Colonic mucosa (tissue), 4 donors: Measurements from ENCODE around the gene DPM2. TPM values are rescaled to one million over a fixed set of nuclear protein-coding genes. Genes with fewer than 3 reads are reported as not detected.

ENCODE experiments used
- DNase-seq: peaks from one replicate; pipeline ENCODE4 v3.0.0-alpha.2; 2020
- H3K27ac ChIP-seq: fragments of 200-600 bp; one replicate; pipeline ENCODE4 v1.8.0; 2021
- H3K27me3 ChIP-seq: fragments of 200-600 bp; one replicate; pipeline ENCODE4 v1.8.0; 2021
- H3K36me3 ChIP-seq: fragments of 200-600 bp; one replicate; pipeline ENCODE4 v1.8.0; 2021
- H3K4me1 ChIP-seq: fragments of 200-600 bp; one replicate; pipeline ENCODE4 v1.8.0; 2021; ENCODE audit warnings: mild to moderate bottlenecking
- H3K4me3 ChIP-seq: fragments of 200-600 bp; one replicate; pipeline ENCODE4 v1.8.0; 2021
- H3K9ac ChIP-seq, 2 donors: one replicate each; pipeline ENCODE4 v1.7.0; 2013; ENCODE audit warnings: control low read depth in 2 of 2, low read depth in 2 of 2, low read length in 2 of 2
- H3K9me3 ChIP-seq: fragments of 200-600 bp; one replicate; pipeline ENCODE4 v1.8.0; 2021
- CTCF ChIP-seq: fragments of 200-600 bp; IDR thresholded peaks from one replicate; pipeline ENCODE4 v1.8.0; 2022; ENCODE audit warnings: antibody characterized with exemption, mild to moderate bottlenecking
- intact Hi-C: fragments of 100-400 bp; cut with DNase I; formaldehyde crosslinking; loops from one replicate; pipeline ENCODE4 v1.14.1; 2022
- total RNA-seq, 2 donors: library from RNA; stranded (reverse); fragmentation: NEBNext Ultra II Directional in 1 of 2; extraction: Animal tissue kit (Norgen Biotek cat#: 25700) in 1 of 2; gene quantifications; one replicate each; pipeline ENCODE4 v1.2.1, GENCODE V29; 2021
- donor health status: healthy.
- donor health status: DM: no; HTN: no; CAD: no.
- donor health status: DM: no; HTN: no; CAD: no.

Gene DPM2
- total RNA-seq, 2 donors from 2014 or later: 25.7 to 38.9 TPM

GRCh38 chr9:127974769-127975261 lies 37.2 kb upstream of the DPM2 start:
- TF ChIP-seq CTCF: no peak
- peak; percentile 29 for DNase-seq
- Histone ChIP-seq H3K36me3 (no peaks in the 10 kb centered on the region), H3K27me3 (no peaks in the 10 kb centered on the region), H3K27ac (peak overlapping the region; percentile 96), H3K4me1 (peaks cover 52% of the 10 kb centered on the region), H3K9me3 (no peaks in the 10 kb centered on the region), H3K9ac (peak overlapping the region; percentile 47 to 93), H3K4me3 (no peak overlapping the region)
- intact Hi-C loops: no loop called here

GRCh38 chr9:127974001-127974768 lies 36.5 kb upstream of the DPM2 start:
- peak overlapping the region in 1 of 2 donors; percentile 65 for H3K9ac ChIP-seq
- intact Hi-C loops: no loop called here
- H3K27me3 ChIP-seq: no peaks in the 10 kb centered on the region
- H3K4me1 ChIP-seq: peaks cover 58% of the 10 kb centered on the region
- H3K36me3 ChIP-seq: no peaks in the 10 kb centered on the region
- peak overlapping the region; percentile 96 for H3K27ac ChIP-seq
- DNase-seq: peak; percentile 24
- no peak for TF ChIP-seq CTCF
- H3K9me3 ChIP-seq: no peaks in the 10 kb centered on the region
- H3K4me3 ChIP-seq: no peak overlapping the region

- H3K4me3 ChIP-seq: no peak overlapping the region
Measured at GRCh38 chr9:127973169-127974000, 35.7 kb upstream of the DPM2 start.

GRCh38 chr9:127972236-127972871 lies 34.7 kb upstream of the DPM2 start:
- Histone ChIP-seq H3K4me1 (peaks cover 71% of the 10 kb centered on the region), H3K4me3 (no peak overlapping the region), H3K9me3 (no peaks in the 10 kb centered on the region), H3K36me3 (no peaks in the 10 kb centered on the region), H3K9ac (peak overlapping the region; percentile 40 to 65), H3K27ac (peak overlapping the region; percentile 96), H3K27me3 (no peaks in the 10 kb centered on the region)
- TF ChIP-seq CTCF: no peak
- intact Hi-C loops: no loop called here
- no peak for DNase-seq

More at GRCh38 chr9:127973169-127974000, 35.7 kb upstream of the DPM2 start:
- DNase-seq: peak; percentile 33
- H3K9ac ChIP-seq: peak overlapping the region; percentile 48 to 65
- H3K27me3 ChIP-seq: no peaks in the 10 kb centered on the region
- no peaks in the 10 kb centered on the region for H3K9me3 ChIP-seq
- intact Hi-C loops: no loop called here
- TF ChIP-seq CTCF: no peak
- no peaks in the 10 kb centered on the region for H3K36me3 ChIP-seq
- H3K27ac ChIP-seq: peak overlapping the region; percentile 96
- peaks cover 66% of the 10 kb centered on the region for H3K4me1 ChIP-seq
